HCT116 (cell line): ENCODE data around the gene ULBP2. TPM values are rescaled to one million over a fixed set of nuclear protein-coding genes. Genes with fewer than 3 reads are reported as not detected.

Experiments
- ATAC-seq: fragments of 200-7000 bp; cut with Tn5 transposase; 2 replicates; pipeline ENCODE4 v1.9.1; 2020; ENCODE audit warnings: mild to moderate bottlenecking, moderate library complexity
- BruUV-seq: library from RNA; stranded (reverse); fragments of 400-500 nt; replicated peaks from 2 replicates; lab custom pipeline; 2021; lab: Mats Ljungman, UMichigan
- CTCF ChIA-PET: fragments of 300-600 bp; sonication (Branson Sonifier 250); formaldehyde crosslinking; loops from one replicate; lab custom pipeline; 2021; ENCODE audit warnings: antibody characterized with exemption; lab: Charles Lee
- POLR2A ChIA-PET: fragments of 300-600, 350-600 bp; sonication (Branson Sonifier 250); formaldehyde crosslinking; loops from one replicate; lab custom pipeline; 2021; ENCODE audit warnings: antibody characterized with exemption; lab: Charles Lee
- RAD21 ChIA-PET, 2 experiments: fragments of 300-600 bp; sonication (Branson Sonifier 250); formaldehyde crosslinking; loops; one replicate each; lab custom pipeline; 2023; ENCODE audit warnings: low total read pairs in 2 of 2; ENCODE audit not compliant: uncharacterized antibody in 2 of 2, unreplicated experiment in 2 of 2, low non-redundant PET in 1 of 2; lab: Charles Lee
- DNase-seq: peaks from one replicate; pipeline ENCODE4 v3.0.0-alpha.2; 2010; ENCODE audit warnings: low read depth, low spot score
- H2AFZ ChIP-seq: fragments of 200-600 bp; shearing (Covaris generic), sonication (generic); 2 replicates; pipeline ENCODE4 v1.6.1; 2017; ENCODE audit warnings: low read depth, mixed run types, mixed read lengths, antibody characterized with exemption, low read length; ENCODE audit not compliant: poor library complexity, severe bottlenecking
- H3K27ac ChIP-seq: 2 replicates; pipeline ENCODE4 v1.5.1; 2012; ENCODE audit warnings: low read depth, low read length
- H3K27me3 ChIP-seq: fragments of 200-600 bp; sonication (generic); 2 replicates; pipeline ENCODE4 v1.6.1; 2016; ENCODE audit warnings: mixed run types, low read length, mixed read lengths; ENCODE audit not compliant: insufficient read depth
- H3K36me3 ChIP-seq, 2 experiments: fragments of 200-500 bp in 1 of 2; fragments of 200-600 bp in 1 of 2; sonication (Bioruptor generic) in 1 of 2; sonication (generic) in 1 of 2; 2 replicates each; pipeline versions ENCODE4 v1.5.1 to v1.6.1; 2014 to 2016; ENCODE audit warnings: low read length in 2 of 2, inconsistent platforms in 1 of 2, mixed read lengths in 1 of 2, mixed run types in 1 of 2; ENCODE audit not compliant: insufficient read depth in 2 of 2, control insufficient read depth in 1 of 2
- H3K4me1 ChIP-seq, 2 experiments: fragments of 200-600 bp in 1 of 2; sonication (generic) in 1 of 2; 2 replicates each; pipeline versions ENCODE4 v1.5.1 to v1.6.1; 2012 to 2017; ENCODE audit warnings: low read length in 2 of 2, inconsistent platforms in 1 of 2, mild to moderate bottlenecking in 1 of 2, mixed read lengths in 1 of 2, mixed run types in 1 of 2, moderate library complexity in 1 of 2; ENCODE audit not compliant: insufficient read depth in 2 of 2, control insufficient read depth in 1 of 2
- H3K4me2 ChIP-seq: fragments of 200-600 bp; sonication (generic); 2 replicates; pipeline ENCODE4 v1.6.1; 2017; ENCODE audit warnings: mixed run types, low read length, mixed read lengths
- H3K4me3 ChIP-seq, 2 experiments: fragments of 200-600 bp in 1 of 2; sonication (generic) in 1 of 2; replicated peaks in 1 of 2; 2 replicates each; pipeline ENCODE4 v1.5.1; 2011 to 2016; ENCODE audit warnings: low read length in 2 of 2, control low read depth in 1 of 2, low read depth in 1 of 2, mild to moderate bottlenecking in 1 of 2, mixed read lengths in 1 of 2, mixed run types in 1 of 2
- H3K79me2 ChIP-seq: fragments of 200-600 bp; sonication (generic); 2 replicates; pipeline ENCODE4 v1.6.1; 2017; ENCODE audit warnings: mild to moderate bottlenecking, mixed run types, low read length, moderate library complexity, mixed read lengths; ENCODE audit not compliant: insufficient read depth
- H3K9ac ChIP-seq: fragments of 200-600 bp; sonication (generic); 2 replicates; pipeline ENCODE4 v1.6.1; 2016; ENCODE audit warnings: low read length, mixed read lengths
- H3K9me2 ChIP-seq: fragments of 200-600 bp; sonication (generic), shearing (Covaris generic); 2 replicates; pipeline ENCODE4 v1.6.1; 2017; ENCODE audit warnings: mixed run types, mild to moderate bottlenecking, moderate library complexity; ENCODE audit not compliant: insufficient read depth
- H3K9me3 ChIP-seq, 2 experiments: fragments of 200-500 bp in 1 of 2; fragments of 200-600 bp in 1 of 2; sonication (Bioruptor generic) in 1 of 2; sonication (generic) in 1 of 2; 2 replicates each; pipeline ENCODE4 v1.6.1; 2014 to 2017; ENCODE audit warnings: low read length in 2 of 2, mixed read lengths in 2 of 2, inconsistent platforms in 1 of 2, low read depth in 1 of 2, mild to moderate bottlenecking in 1 of 2, mixed run types in 1 of 2, moderate library complexity in 1 of 2; ENCODE audit not compliant: control insufficient read depth in 1 of 2, insufficient read depth in 1 of 2
- H4K20me1 ChIP-seq: fragments of 200-600 bp; sonication (generic), shearing (Covaris generic); 2 replicates; pipeline ENCODE4 v1.6.1; 2017; ENCODE audit warnings: mixed run types, mild to moderate bottlenecking, moderate library complexity; ENCODE audit not compliant: insufficient read depth
- CEBPB ChIP-seq: IDR thresholded peaks from 2 replicates; pipeline ENCODE4 v1.6.1; 2012; ENCODE audit warnings: low read depth
- CTCF ChIP-seq, 3 experiments: fragments of 200-600 bp in 1 of 3; sonication (generic) in 1 of 3; IDR thresholded peaks in 2 of 3; conservative IDR thresholded peaks in 1 of 3; 2 replicates each; pipeline ENCODE4 v1.5.1; 2012 to 2017; ENCODE audit warnings: low read depth in 2 of 3, low read length in 2 of 3, antibody characterized with exemption in 1 of 3, borderline replicate concordance in 1 of 3, control low read depth in 1 of 3, mild to moderate bottlenecking in 1 of 3, mixed read lengths in 1 of 3, mixed run types in 1 of 3, moderate library complexity in 1 of 3; ENCODE audit not compliant: insufficient read depth in 1 of 3
- ELF1 ChIP-seq: IDR thresholded peaks from 2 replicates; pipeline ENCODE4 v1.6.1; 2012; ENCODE audit warnings: low read depth, borderline replicate concordance
- EZH2 ChIP-seq: fragments of 200-600 bp; sonication (generic); IDR thresholded peaks from 2 replicates; pipeline ENCODE4 v1.6.1; 2017; ENCODE audit warnings: antibody characterized with exemption, mixed run types
- EZH2phosphoT487 ChIP-seq: fragments of 200-600 bp; IDR thresholded peaks from 2 replicates; pipeline ENCODE4 v1.6.1; 2018; ENCODE audit warnings: antibody characterized with exemption, borderline replicate concordance
- FOSL1 ChIP-seq: IDR thresholded peaks from 2 replicates; pipeline ENCODE4 v1.6.1; 2012; ENCODE audit warnings: low read depth
- MAX ChIP-seq: IDR thresholded peaks from 2 replicates; pipeline ENCODE4 v1.6.1; 2012
- POLR2A ChIP-seq: IDR thresholded peaks from 2 replicates; pipeline ENCODE4 v1.7.0; 2011; ENCODE audit warnings: borderline replicate concordance; ENCODE audit not compliant: insufficient read depth, insufficient read length; ENCODE audit errors: extremely low read depth
- POLR2AphosphoS5 ChIP-seq: IDR thresholded peaks from 2 replicates; pipeline ENCODE4 v1.6.1; 2011; ENCODE audit warnings: mild to moderate bottlenecking, low read depth, low read length, moderate library complexity
- RAD21 ChIP-seq: IDR thresholded peaks from 2 replicates; pipeline ENCODE4 v1.6.1; 2012; ENCODE audit warnings: low read depth, mild to moderate bottlenecking
- SIN3A ChIP-seq: IDR thresholded peaks from 2 replicates; pipeline ENCODE4 v1.6.1; 2012; ENCODE audit warnings: low read depth
- SP1 ChIP-seq: IDR thresholded peaks from 2 replicates; pipeline ENCODE4 v1.6.1; 2012; ENCODE audit warnings: low read depth
- SRF ChIP-seq: IDR thresholded peaks from 2 replicates; pipeline ENCODE4 v1.6.1; 2012; ENCODE audit warnings: low read depth
- TCF7L2 ChIP-seq: IDR thresholded peaks from 2 replicates; pipeline ENCODE4 v1.7.0; 2011; ENCODE audit warnings: borderline replicate concordance, inconsistent platforms; ENCODE audit not compliant: insufficient read depth, insufficient read length; ENCODE audit errors: extremely low read depth
- YY1 ChIP-seq: IDR thresholded peaks from 2 replicates; pipeline ENCODE4 v1.6.1; 2011; ENCODE audit warnings: low read length, low read depth, moderate library complexity, mild to moderate bottlenecking; ENCODE audit not compliant: insufficient replicate concordance; ENCODE audit errors: extremely low read depth
- ZBTB33 ChIP-seq: IDR thresholded peaks from 2 replicates; pipeline ENCODE4 v1.6.1; 2011; ENCODE audit warnings: mild to moderate bottlenecking, low read length, moderate library complexity; ENCODE audit not compliant: insufficient replicate concordance; ENCODE audit errors: extremely low read depth
- ZFX ChIP-seq: fragments of 450-650 bp; IDR thresholded peaks from 2 replicates; pipeline ENCODE4 v1.6.1; 2017
- ZNF274 ChIP-seq: fragments of 200-500 bp; sonication (Bioruptor generic); IDR thresholded peaks from 2 replicates; pipeline ENCODE4 v1.6.1; 2014; ENCODE audit warnings: mild to moderate bottlenecking, low read depth, low read length, inconsistent platforms
- intact Hi-C: fragments of 100-400 bp; cut with micrococcal nuclease; formaldehyde crosslinking; loops from 2 replicates; pipeline ENCODE4 v1.10.0; 2022
- total RNA-seq: library from RNA; stranded (reverse); gene quantifications from one replicate; pipeline ENCODE4 v1.2.1, GENCODE V29; 2021; ENCODE audit not compliant: unreplicated experiment
- TF ChIP-seq, protein P1 (sequence below): IDR thresholded peaks from 2 replicates; pipeline ENCODE4 v1.6.1; 2012
- TF ChIP-seq, protein P2 (sequence below): IDR thresholded peaks from 2 replicates; pipeline ENCODE4 v1.6.1; 2012; ENCODE audit warnings: low read depth

The ULBP2 gene
- total RNA-seq, 1 experiment from 2014 or later: 10.2 TPM

- CTCF ChIA-PET: no interaction called here
- H3K36me3 ChIP-seq: no peaks in the 10 kb centered on the region
- no peaks in the 10 kb centered on the region for H3K9me3 ChIP-seq
- intact Hi-C loops: no loop called here
- BruUV-seq: no TSS peak
- POLR2A ChIA-PET: no interaction called here
- no peak overlapping the region for H3K9ac ChIP-seq
- no peak for DNase-seq
- no peaks in the 10 kb centered on the region for H3K79me2 ChIP-seq
- H3K27ac ChIP-seq: no peak overlapping the region
- H3K4me2 ChIP-seq: no peak overlapping the region
- H2AFZ ChIP-seq: no peak overlapping the region
- TF ChIP-seq SIN3A: no peak
- no peak for TF ChIP-seq POLR2AphosphoS5
- no peak for TF ChIP-seq SRF
- no peak for TF ChIP-seq ELF1
- no peak for TF ChIP-seq TCF7L2
- no peak for TF ChIP-seq ZBTB33
- no peak for TF ChIP-seq ZFX
- TF ChIP-seq, protein P1, sequence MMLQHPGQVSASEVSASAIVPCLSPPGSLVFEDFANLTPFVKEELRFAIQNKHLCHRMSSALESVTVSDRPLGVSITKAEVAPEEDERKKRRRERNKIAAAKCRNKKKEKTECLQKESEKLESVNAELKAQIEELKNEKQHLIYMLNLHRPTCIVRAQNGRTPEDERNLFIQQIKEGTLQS: no peak
- TF ChIP-seq RAD21: no peak
- no peak for TF ChIP-seq CTCF (IDR thresholded peaks at IDR 0.05 in 2 of 3, conservative IDR thresholded peaks at IDR 0.05 in 1 of 3; ENCODE audit: borderline replicate concordance in 1 of 3, insufficient read depth in 1 of 3, low read depth in 2 of 3, low read length in 2 of 3)
- TF ChIP-seq ZNF274: no peak
- no peak for TF ChIP-seq SP1
- no peak for TF ChIP-seq CEBPB
- TF ChIP-seq MAX: no peak
- TF ChIP-seq, protein P2, sequence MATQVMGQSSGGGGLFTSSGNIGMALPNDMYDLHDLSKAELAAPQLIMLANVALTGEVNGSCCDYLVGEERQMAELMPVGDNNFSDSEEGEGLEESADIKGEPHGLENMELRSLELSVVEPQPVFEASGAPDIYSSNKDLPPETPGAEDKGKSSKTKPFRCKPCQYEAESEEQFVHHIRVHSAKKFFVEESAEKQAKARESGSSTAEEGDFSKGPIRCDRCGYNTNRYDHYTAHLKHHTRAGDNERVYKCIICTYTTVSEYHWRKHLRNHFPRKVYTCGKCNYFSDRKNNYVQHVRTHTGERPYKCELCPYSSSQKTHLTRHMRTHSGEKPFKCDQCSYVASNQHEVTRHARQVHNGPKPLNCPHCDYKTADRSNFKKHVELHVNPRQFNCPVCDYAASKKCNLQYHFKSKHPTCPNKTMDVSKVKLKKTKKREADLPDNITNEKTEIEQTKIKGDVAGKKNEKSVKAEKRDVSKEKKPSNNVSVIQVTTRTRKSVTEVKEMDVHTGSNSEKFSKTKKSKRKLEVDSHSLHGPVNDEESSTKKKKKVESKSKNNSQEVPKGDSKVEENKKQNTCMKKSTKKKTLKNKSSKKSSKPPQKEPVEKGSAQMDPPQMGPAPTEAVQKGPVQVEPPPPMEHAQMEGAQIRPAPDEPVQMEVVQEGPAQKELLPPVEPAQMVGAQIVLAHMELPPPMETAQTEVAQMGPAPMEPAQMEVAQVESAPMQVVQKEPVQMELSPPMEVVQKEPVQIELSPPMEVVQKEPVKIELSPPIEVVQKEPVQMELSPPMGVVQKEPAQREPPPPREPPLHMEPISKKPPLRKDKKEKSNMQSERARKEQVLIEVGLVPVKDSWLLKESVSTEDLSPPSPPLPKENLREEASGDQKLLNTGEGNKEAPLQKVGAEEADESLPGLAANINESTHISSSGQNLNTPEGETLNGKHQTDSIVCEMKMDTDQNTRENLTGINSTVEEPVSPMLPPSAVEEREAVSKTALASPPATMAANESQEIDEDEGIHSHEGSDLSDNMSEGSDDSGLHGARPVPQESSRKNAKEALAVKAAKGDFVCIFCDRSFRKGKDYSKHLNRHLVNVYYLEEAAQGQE: no peak
- TF ChIP-seq EZH2: no peak
- no peak for TF ChIP-seq POLR2A
- TF ChIP-seq YY1: no peak
- TF ChIP-seq EZH2phosphoT487: no peak
- no peak for TF ChIP-seq FOSL1
- TF ChIP-seq, all 23 proteins: peak for 0
- Histone ChIP-seq H3K4me1 (peaks cover 2 to 11% of the 10 kb centered on the region in 2 experiments; a peak in 2 of 4 replicates), H3K9me2 (no peaks in the 10 kb centered on the region), H3K4me3 (no peak overlapping the region), H4K20me1 (no peaks in the 10 kb centered on the region), H3K27me3 (no peaks in the 10 kb centered on the region)
- RAD21 ChIA-PET: no interaction called here
- no peak for ATAC-seq
Observed at GRCh38 chr6:149939356-149939648, 2.5 kb upstream of the ULBP2 start.
